Stimulated activated CD8-positive, alpha-beta memory T cell treated with anti-CD3 and anti-CD28 coated beads, Interleukin-7, amount 100 ng/mL, for 4 hours (primary cell): ENCODE data around the gene UCK1.

Experiments used
- DNase-seq, 2 donors: peaks; one replicate each; pipeline ENCODE4 v3.0.0-alpha.2; 2020; ENCODE audit warnings: low read depth in 2 of 2

UCK1 gene

DNA sequence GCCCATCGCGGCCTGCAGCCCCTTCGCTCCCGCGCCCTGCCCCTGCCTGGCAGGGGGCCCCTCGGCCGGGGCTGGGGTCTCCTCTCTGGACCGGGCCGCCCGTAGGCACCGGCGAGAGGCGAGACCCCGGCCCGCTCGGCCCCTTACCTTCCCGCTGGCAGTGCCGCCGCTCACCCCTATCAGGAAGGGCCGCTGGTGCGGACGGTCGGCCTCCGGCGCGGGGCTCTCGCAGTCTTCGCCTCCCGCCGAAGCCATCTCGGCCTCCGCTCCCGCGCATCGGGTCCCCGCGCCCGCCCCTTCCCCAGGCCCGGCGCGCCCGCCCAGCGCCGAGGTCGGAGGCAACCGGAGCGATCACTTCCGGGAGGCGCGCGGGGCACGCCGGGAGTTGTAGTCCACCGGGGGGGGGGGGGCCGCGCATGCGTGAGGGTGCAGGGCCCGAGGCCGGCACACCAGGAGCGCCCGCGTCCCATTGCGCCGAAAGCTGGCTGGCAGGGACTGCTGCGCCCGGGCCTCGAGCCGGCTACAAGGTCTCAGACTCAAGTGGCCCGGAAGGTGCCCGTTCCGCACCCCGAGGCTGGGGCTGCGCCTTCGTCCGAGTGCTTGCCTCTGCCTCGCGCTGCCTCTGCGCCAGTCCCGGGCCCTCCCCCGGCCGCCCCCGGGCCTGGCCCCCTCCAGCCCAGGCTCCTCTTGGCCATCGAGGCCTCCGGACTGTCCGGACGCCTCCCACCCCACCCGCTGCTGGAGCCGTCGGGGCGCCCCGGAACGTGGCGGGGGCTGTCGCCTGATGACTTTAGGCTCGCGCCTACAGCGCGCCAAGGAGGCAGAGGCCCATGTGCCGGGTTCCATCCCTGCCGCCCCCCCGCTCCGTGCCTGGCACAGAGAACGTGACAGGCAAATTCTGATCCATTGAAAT lies at the start of gene UCK1:
UCK1 (minus strand) TSS at position 344 of the 913 bp plus-strand sequence; CDS start at position 255, 89 bp downstream.
- DNase-seq: peak; percentile 32 to 64

DNA sequence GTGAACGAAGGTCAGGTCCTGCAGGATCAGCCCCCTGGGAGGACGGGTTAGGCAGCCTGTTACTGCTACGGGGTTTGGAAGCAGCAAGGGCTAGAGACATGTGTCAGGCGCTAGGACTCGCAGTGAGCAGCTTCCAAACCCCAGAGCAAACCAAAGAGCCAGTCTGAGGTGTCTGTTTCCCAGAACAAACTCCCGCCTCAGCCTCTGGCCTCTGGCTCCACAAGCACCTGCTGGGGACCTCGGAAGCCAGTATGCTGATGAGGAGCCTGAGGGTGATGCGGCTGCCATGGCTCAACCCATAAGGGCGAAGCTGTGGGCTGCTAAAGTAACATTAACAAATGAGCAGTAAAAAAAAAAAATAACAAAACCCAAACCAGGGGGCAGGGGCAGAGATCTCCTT lies 49.3 kb upstream of the UCK1 start:
- DNase-seq: no peak

DNA sequence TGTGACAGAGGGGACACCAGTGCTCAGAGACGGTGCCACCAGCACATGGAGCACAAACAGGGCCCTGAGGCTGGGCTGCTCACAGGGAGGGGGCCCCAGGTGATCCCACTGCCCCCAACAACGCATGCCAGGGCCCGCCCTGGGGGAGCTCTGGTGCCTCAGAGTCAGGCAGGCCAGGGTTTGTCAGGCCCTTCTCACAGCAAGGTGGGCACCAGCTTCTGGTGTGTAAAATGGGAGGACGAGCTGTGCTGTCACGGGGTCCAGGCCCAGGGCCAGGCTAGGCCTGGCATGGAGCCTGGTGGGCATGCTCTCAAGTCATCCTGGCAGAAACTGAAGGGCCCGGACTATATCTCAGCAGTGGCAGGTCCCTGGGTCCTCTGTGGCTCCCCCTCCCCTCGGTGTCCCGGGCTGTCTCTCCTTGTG lies 48.7 kb upstream of the UCK1 start:
- no peak for DNase-seq

DNA sequence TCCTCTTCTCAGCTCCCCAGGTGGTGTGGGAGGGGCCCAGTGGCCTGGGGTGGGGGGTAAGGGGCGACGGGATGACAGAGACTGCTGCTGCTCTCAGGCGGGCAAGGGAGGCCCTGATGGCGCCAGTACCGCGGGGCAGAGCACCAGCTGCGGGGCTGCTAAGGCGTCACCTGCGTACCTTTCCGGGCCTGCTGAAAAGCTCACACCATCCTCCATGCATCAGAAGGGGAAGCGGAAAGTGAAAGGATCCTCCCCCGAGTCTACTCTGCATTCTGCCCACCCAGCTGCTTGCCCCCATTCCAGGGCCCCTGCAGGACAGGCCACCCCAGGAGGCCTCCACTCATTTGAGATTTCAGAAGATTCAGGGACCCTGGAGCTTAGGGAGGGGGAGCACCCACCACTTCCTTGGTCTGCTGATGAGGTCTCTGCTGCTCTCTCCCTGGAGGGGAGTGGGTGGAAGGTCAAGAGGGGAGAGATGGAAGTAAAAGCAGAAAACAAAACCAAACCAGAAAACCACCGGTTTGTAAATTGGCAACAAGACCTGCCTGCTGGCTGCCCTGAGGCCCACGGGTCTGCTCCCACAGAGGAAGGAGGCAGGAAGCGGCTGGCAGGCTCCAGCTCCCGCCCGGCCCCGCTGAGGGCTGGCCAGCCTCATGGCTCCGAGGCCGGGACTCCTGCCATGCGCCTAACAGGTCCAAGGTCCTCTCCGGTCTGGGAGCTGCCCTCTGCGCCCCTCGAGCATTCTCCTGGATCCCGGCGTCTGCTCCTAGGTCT lies 47.9 kb upstream of the UCK1 start:
- DNase-seq: peak; percentile 17 to 24

DNA sequence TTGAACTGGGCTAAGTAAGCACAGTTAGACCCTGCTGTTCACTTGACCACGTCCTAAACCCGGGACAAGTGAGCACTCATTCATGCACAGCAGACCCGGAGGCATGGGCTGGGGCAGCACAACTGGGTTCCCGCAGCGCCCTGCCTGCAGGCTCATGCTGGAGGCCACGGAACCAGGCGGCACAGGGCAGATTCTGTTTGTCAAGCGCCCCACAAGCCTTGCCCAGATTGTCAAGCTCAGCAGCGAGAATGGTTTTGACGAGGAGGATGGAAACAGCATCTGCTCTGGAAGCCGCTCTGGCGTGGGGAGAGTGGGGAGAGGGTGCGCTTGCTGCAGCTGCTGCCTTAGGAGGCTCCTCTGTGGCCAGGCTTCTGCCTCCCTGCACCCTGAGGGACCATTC lies 47.0 kb upstream of the UCK1 start:
- no peak for DNase-seq

DNA sequence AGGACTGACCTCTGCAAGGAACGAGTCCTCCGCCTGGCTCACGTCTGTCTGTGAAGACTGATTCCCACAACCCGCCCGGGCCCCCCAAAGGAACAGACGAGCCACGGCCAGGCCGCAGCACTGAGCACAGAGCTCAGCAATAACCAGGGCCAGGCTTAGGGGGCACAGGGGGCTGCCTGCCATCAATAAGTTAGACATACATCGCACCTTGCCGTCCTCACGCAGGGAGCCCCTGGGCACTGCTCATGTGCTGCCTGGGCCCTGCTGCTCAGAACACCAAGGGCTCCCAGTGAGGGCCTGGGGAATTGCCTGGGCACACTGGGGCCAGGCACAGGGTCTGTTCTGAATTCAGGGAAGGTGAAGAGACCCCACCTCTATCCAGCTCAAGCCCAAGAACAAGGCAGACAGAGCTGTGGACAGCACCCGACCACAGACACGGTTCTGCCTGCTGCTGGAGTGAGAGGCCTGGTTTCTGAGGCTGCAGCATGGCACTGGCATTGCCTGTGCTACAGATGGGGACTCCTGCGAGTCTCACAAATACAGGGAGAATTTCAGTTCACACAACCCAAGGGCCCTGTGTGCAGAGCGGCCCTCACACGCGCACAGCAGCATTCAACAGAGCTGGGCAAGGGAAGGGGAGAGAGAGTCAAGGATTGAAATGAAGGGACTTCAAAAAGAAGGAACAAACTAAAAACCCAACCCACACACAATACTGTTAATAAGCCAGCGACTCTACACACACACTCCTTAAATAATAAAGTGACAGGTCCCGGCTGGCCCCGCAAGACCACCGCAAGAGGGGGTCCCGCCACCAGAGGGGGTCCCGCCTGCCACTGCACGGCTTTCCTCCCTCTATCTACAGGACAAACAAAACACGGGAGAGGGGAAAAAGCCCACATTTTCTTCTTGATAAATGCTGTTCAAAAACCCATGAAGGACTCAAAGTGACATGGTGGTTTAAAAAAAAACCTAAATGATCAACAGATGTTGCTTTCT lies 46.2 kb upstream of the UCK1 start:
- no peak for DNase-seq

DNA sequence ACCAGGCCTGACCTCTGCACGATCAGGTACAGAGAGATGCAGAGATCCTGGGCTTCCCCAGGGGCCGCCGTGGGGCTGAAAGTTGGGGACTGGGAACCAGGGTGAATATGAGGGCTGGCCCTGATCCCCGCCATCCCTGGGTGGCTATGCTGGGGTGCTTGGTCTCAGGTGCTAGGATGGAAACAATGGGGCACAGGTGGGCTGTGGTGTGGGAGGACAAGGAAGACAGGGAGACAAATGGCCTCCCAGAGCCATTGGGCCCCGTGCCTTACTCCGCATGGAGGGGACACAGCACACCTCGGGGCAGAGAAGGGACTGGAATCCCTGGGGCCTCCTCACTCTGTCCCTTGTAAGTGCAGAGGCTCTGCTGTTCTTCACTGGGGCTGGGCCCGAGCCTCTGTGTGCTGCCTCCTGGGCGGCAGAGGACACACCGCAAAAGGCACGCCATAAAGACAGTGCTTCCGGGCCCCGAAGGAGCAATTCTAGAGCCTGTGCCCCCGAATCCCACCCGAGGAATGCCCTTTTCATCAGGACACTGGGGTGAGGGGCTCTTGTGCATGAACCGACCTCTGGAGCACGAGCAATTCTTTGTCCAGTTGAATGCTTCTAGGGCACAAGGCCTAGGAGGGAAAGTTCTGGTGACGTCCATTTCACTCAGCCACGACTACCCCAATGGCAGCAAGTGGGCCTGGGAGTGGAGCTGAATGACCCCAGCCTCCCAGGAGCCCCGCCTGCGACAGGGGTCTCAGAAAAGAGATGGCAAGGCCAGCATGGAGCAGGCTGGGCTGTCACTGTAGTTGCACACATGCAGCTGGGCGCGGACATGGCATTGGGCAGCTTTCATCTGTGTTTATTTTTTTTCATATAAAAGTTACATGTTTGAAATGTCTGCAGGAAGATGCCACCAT lies 45.1 kb upstream of the UCK1 start:
- no peak for DNase-seq

DNA sequence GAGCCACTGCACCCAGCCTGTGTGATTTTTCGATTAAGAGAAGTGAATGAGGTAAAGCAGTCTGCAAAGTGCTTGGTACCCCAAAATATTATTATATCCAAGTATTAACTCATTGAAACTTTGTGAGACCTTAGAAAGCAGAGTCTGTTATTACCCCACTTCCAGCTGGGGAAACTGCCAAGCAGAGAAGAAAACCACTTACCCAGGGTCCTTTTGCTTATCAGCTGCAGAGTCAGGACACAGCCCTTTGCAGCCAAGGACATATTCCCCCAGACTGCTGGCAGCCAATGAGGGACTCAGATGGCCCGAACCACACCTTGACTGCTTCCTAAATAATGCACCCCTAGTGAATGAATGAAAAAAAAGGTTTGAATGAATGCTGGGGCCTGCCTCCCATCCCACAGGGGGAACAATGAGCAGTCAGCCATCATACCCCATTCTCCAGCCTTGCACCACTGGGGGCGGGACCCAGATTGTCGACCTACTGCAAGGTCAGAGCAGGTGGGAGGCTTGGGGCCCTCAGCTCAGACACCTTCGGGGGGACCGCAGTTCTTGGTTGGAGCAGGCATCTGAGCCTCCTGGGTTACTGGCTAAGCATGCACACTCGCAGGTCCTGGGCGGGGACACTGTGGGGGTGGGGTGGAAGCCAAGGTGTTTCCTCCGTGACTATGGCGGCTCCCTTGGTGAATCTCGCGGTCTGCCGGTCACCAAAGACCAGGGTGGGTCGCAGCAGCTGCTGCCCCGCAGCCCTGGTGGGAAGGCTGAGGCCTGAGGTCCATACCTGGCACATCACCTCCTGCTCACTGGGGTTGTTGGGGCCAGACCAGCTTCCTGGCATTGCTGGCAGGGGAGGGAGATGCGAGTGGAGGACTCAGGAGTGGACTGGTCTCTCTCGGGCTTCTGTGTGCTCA lies 43.9 kb upstream of the UCK1 start:
- DNase-seq: no peak

DNA sequence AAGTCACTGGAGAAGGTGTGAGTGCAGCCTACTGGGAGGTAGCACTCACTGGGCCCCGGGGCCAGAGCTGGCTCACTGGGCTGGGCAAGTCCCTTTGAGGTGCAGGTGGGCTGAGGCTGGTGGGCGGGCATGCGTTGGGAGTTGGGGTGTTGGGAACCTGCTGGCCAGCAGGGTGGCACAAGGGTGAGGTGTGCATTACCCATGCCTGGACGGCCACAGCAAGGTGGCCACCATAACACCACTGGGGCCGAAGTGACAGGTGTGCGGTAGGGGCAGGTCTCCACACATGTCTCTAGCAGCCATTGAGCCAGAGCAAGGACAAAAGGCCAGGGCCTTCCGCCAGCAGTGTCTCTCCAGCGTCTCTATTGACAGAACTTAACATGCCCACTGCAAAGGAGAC lies 36.8 kb upstream of the UCK1 start:
- no peak for DNase-seq

DNA sequence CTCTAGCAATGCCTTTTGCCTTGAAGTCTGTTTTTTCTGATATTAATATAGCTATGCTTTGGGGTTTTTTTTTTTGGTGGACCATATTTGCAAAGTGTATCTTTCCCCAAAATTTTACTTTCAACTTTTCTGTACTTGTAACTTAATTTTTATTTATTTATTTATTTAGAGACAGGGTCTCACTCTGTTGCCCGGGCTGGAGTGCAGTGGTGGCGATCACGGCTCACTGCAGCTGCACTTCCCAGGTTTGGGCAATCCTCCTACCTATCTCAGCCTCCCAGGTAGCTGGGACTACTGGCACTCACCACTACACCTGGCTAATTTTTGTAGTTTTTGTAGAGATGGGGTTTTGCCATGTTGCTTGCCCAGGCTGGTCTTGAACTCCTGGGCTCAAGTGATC lies 35.1 kb upstream of the UCK1 start:
- no peak for DNase-seq

DNA sequence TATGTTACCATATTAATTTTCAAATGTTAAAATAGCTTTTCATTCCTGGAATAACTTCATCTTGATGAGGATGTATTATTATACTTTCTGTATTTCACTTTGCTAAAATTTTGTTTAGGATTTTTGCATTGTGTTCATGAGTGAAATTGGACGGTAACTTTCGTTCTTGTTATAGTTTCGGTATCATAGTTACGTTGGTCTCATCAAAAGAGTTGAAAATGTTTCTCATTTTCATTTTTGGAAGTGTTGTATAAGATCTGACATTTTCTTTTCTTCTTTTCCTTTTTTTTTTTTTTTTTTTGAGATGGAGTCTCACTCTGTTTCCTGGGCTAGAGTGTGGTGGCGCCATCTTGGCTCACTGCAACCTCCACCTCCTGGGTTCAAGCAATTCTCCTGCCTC lies 34.3 kb upstream of the UCK1 start:
- no peak for DNase-seq

DNA sequence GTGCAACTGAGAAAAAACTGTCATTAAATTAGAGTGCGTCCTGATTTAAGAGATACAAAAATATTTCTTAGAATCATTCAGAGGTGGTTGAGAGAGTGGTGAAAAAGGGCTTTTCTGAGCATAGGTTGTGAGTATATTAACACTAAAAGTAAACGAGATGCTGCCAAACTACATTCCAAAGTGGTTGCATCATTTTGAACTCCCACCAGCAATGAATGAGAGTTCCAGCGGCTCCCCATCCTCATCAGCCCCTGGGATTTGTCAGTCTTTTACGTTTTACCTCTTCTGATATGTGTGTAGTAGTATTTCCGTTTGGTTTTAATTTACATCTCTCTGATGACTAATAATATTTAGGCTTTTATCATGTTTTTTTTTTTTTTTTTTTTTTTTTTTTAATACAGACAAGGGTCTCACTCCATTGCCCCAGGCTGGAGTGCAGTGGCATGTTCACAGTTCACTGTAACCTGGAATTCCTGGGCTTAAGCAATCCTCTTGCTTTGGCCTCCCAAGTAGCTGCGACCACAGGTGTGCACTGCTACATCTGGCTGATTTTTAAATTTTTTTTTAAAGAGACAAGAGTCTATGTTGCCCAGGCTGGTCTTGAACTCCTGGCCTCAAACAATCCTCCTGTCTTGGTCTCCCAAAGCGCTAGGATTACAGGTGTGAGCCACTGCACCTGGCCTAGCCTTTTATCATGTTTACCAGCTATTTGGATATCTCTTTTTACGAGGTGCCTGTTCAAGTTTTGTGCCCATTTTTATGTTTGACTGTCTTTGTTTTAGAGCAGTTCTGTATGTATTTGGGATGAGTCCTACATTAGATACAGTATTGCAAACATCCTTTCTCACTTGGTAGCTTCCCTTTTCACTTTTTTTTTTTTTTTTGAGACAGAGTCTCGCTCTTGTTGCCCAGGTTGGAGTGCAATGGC lies 31.2 kb upstream of the UCK1 start:
- DNase-seq: no peak

DNA sequence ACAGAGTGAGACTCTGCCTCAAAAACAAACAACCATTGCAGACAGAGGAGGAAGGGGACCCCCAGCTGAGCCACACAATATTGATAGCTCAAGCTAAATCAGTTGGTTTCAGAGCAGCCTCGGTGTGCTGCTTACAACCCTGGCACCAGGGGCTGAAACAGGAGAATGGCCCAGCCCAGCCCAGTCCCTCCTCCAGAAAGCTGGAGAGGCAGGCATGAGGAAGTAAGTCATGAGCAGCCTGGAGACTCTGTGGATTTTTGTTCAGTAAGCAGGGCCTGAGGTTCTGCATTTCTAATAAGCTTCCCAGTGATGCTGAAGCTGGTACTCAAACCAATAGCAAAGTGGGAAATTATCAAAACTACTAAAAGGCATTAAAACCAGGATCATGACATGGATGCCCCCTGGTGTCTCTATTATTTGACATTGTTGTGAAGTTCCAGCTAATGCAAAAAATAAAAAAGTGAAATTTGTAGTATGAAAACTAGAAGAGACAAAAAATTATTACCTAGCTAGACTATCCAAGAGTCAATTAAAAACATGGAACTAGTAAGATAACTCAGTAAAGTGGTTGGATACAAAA lies 28.4 kb upstream of the UCK1 start:
- no peak for DNase-seq

DNA sequence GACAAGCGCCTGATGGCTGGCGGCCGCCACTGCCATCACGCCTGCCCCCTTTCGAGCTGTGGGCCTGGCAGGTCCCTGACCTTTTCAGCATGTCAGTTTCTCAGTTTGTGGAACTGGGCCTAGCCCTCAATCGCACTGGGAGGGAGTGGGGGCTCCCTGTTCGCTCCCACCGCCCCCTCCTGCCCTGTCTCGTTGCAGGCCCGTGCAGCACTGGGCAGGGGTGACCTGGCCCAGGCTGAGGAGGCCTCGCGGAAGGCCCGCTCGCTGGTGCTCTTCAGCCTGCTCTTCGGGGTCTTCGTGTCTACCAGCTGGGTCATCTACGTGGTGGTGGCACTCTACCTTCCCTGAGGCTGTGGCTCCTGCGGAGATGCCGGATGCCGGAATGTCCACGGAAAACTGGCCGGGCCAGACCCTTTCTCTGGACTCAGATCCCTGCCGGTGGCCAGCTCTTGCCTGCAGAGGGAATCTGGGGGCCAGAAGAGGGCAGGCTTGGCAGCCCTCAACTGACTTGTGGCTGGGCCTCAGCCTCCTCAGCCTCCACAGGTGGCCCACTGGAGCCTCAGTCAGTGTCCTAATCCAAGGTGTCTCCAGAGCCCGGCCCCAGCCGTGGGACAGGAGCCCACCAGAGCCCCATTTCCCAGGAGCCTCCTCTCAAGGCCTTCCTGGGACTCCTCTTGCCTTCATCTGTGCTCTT lies 26.9 kb upstream of the UCK1 start:
- DNase-seq: no peak

DNA sequence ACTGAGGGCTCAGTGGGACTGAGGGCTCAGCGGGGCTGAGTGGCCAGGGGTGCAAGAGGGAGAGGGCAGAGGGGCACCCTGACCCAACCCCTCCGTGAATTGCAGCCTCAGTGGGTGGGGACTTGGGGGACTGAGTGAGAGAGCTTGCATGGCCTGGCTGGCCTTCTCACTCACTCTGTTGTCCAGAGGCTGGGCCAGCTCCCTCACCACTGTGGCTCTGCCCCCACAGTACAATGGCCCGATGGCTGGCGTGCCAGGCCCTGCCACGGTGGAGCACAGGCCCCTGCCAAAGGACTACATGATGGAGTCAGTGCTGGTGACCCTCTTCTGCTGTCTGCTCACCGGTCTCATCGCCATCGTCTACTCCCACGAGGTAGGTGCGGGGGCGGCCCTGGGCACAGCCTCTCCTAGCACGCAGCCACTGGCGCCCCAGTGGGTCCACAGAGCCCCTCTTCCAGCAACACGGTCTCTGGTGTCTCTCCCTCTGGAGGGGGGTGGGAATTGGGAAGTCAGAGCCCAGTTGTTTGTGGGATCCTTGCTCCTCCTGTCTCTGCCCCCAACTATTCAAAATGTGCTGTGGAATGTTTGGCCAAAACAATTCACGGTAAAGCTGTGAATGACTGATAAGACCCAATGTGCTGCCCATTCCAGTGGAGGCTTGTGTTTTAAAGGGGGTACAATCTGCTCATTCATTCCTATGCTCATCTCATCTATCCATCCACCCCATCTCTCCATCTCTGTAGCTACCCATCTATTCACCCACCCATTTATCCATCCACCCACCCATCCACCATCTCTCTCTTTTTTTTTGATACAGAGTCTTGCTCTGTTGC lies 25.0 kb upstream of the UCK1 start:
- DNase-seq: no peak

DNA sequence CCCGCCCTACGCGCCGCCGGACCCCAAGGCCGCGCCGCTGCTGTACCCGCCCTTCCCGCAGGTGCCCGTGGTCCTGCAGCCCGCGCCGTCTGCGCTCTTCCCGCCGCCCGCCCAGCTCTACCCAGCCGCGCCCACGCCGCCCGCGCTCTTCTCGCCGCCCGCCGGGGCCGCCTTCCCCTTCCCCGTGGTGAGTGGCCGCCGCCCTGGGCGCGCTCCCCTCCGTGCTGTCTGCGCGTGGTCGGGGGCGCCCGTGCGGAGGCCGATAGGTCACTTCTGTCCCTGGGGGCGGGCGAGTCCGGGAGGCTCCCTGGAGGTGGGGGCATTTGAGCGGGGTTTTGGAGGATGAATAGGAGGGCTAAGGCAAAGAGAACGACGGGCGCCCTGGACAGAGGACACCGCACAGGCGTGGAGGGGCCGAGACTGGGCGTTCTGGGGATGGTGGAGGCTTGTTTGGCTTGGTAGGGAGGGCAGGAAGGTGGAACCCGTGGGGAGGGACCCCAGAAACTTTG lies 23.8 kb upstream of the UCK1 start:
- DNase-seq: no peak
